ENCODE results near the gene MGLL.

Gene MGLL

DNA sequence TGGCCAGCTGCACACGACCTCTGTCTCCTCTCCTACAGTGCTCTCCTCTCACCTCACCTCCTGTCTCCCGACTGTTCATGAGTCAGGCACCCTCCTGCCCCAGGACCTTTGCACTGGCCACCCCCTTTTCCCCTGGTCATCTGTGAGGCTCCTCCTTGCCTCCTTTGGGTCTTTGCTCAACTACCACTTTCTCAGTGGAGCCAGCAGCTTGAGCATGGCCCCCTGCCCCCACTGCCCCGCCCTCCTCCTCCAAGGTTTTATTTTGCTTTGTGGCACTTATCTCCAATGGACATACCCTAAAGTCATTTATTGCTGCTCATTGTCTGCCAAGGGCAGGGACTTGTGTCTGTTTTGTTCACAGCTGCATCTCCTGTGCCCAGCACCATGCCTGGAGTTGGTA is 64.3 kb downstream of the MGLL start:
- DNase-seq (ENCODE audit: low read depth, low spot score), result no peak

DNA sequence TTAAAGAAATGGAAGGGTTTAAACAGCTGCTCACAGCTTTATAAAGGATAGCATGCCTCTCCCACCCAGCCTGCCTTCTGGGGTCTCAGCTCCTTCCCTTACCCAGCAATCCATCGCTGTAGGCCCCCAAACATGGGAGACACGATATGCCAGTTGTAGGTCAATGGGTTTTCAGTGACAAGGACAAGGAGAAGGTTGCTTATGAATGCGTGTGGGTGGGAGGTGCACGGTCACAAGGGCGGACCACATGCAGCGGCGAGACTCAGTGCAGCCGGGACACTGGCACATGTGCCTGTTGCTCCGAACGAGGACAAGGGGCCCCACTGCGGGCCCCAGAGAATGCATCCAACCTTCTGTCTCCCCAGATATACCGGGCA is 67.0 kb downstream of the MGLL start:
- no peak for DNase-seq (ENCODE audit: low read depth, low spot score)

DNA sequence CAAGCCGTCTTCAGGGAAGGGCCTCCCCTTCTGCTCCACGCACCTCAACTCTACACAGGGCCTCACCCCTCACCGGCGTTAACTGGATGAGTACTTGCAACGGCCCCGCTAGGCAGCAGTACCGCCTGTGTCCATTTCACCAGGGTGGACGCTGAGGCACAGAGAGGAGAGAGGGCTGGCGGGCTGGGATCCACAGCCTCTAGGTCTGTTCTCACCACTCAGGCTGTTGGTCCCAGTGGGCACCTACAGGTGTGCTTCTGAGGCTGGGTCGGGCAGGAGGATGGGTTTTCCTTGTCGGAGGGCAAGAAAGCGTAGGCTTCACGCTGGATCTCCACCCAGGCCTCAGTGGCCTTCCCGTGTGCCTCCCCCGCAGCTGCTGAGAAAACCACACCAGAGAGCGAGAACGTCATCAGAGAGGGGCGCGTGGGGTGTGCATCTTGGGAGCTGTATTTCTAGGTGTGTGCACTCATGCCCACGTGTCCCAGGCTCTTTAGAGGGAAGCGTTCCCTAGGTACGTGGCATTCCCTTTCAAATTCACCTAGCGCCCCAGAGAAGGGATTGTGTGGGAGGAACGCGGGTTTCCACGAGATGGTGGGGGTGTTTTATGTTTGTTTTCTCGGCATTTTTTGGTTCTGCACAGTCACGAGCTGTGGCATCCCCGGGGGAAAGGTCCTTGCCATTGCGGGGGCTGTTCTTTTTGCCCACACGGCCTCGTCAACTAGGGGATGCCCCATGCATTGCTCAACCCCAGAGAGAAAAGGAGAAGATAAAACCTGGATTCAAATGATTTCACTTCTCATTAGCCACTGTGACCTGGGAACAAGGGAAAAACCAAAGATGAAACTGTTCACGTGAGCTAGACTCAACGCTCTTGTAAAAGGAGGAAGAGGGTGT is 67.7 kb downstream of the MGLL start:
- no peak for DNase-seq (ENCODE audit: low read depth, low spot score)

DNA sequence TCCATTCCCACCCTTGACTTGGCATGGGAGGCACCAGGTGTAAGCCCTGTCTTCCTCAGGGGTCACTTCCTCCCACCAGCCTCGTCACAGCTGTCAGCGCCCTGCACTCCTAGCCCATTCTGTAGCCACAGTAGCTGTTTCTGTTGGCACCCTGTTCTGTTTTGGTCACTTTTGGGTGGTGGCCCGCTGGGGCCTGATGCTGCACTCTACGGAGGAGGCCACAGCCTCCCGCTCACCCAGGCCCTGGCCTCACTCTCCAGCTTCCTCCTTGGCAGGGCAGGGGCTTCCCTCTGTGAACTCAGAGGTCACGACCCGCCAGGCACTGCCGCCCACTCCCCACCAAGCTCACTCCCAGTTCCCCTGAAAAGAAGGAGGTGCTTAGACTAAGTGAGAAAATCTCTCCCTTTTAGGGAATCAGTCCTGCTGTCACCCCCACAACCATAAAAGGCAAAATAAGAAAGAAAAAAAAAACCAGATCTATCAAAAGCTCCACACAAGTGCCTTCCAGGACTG is 68.4 kb downstream of the MGLL start:
- DNase-seq (ENCODE audit: low read depth, low spot score), result no peak

DNA sequence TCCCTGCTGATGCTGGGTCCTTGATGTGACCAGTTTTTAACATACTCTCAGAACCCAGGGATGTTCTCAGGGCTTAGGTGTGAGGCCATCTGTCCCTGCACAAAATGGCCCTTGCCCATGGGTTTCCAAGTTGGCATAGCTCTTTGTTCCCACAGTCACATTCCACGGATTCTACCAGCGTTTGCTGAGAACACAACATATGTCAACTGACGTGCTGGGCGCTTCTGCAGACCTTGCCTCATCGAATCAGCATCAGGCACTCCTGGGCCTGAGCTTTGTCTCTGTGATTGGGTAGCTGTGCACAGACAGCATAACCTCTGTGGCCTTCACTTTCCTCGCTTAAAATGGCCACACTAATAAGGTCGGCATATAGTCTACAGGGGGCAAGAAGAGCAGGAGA is 69.0 kb downstream of the MGLL start:
- no peak for DNase-seq (ENCODE audit: low read depth, low spot score)

DNA sequence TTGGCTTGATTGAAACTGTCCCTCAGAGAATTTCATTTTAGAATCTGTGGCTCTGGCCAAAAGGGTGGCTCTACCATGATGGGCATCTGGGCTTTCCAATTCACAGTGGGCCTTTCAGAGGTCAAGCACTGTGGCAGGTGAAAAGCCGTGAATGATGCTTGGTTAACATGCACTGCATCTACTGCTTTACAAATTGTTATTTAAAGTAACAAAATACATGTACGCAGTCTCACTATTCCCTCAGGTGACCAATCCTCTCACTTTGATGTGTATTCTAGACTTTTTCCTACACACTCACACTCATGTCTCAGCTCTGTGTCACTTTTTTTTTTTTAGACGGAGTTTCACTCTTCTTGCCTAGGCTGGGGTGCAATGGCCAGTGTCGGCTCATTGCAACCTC is 70.5 kb downstream of the MGLL start:
- DNase-seq (ENCODE audit: low read depth, low spot score), result no peak

DNA sequence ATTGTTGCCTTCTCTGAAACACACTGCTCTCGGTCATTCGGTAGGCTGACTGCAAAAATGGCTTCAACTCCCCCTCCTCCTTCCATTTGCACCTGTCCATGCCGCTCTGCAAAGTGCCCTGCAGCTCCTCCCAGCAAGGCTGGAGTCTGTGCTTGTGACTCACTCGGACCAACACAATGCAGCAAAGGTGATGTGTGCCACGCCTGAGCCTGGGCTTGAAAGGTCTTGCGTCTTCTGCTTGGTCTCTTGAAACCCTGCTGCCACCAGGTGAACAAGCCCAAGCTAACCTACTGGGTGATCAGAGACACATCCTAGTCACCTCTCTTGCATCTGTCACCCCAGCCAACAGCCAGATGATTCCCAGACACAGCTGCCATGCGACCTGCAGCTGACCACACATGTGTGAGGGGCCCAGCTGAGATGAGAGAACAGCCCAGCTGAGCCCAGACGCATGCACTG is 71.1 kb downstream of the MGLL start:
- DNase-seq (ENCODE audit: low read depth, low spot score), result no peak

DNA sequence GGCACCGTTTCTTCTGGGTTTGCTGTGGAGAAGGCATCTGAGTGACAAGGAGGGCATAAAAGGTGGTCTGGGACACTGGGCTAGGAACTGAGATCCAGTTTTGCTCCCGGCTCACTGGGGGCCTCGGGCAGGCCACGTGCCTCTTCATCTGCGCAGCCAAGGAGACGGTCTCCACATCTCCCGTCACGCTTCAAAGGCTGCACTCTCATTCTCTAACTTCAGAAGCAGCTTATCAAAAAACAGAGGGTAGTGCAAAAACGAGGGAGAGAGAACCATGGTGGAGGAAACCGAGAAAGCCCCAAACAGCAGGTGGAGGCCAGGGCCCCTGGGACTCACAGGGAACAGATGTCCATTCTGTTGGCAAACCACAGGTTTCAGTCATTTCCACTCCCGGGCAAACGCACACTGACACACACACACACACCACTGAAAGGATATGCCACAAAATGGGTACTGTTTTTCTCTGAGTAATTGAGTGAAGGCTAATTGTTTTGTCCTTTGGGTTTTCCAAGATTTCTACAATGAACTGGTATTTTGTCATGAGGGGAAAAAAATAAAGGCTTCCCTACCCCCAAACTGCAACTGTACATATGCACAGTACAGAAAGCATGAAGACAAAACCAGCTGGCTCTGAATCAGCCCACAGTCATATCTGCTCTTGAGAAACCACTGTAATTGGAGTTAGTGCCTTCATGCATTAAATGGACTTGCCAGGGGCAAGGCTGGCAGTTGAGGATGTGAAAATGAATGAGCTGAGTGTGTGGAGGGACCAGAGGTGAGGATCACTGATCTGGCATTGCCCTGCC is 71.9 kb downstream of the MGLL start:
- no peak for DNase-seq (ENCODE audit: low read depth, low spot score)

DNA sequence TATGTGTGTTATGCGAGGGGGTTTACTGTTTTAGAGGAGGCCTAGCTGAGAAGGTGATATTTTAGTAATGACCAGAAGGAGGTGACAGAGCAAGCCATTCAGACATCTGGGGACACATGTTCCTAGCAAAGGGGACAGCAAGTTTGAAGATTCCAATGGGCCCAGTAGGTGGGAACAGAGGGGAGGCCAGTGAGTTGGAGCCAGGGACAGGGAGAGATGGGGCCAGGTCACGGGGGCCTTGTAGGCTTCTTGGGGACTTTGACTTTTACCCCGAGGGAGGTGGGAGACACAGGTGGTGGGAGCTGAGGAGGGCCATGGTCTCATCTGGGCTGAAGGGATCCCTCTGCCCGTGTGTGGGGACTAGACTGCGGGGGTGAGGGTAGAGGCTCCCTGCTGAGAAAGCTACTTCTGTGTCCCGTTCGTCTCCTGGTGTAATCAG is 72.5 kb downstream of the MGLL start:
- no peak for DNase-seq (ENCODE audit: low read depth, low spot score)

DNA sequence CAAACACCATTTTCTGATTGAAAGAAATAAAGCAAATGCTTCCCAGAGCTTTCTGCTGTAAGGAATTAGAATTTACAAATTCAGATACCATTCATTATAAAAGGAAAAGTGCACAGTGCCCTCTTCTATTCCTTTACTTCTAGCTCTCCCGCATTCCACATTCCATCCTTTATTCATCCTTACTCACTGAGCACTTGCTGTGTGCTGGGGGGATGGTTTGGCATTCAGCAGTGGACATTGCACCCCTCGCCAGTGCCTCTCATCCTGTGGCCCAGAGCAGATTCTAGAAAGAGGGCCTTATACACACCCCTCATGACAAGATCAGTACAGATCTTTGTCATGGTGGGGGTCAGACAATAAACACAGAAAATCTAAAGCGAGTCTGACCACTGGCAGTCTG is 73.0 kb downstream of the MGLL start:
- no peak for DNase-seq (ENCODE audit: low read depth, low spot score)

DNA sequence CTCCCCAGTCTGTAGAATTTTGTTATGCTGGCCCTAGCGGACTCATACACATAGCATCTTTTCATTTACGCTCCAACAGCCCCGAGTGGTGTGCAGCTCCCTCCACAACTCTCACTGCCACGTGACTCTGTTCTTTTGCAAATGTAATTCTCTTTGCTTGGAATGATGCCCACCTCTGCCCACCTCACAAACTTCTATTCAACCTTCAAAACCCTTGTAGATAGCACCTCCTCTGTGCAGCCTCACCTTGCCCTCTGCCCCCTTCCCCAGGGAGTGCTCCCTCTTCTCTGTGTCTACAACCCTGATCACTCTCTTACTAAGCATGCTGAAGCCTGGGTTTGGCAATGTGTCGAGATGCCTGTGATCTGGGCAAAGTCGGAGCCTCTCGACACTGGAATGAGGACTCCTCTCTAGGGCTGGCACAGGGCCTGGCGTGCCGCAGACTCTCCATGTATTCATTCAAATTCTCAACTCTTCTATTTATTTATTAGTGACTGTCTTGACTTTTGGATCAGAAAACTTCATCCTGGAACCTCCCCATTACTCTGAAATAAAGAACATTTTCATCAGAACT is 73.5 kb downstream of the MGLL start:
- DNase-seq (ENCODE audit: low read depth, low spot score), result no peak

DNA sequence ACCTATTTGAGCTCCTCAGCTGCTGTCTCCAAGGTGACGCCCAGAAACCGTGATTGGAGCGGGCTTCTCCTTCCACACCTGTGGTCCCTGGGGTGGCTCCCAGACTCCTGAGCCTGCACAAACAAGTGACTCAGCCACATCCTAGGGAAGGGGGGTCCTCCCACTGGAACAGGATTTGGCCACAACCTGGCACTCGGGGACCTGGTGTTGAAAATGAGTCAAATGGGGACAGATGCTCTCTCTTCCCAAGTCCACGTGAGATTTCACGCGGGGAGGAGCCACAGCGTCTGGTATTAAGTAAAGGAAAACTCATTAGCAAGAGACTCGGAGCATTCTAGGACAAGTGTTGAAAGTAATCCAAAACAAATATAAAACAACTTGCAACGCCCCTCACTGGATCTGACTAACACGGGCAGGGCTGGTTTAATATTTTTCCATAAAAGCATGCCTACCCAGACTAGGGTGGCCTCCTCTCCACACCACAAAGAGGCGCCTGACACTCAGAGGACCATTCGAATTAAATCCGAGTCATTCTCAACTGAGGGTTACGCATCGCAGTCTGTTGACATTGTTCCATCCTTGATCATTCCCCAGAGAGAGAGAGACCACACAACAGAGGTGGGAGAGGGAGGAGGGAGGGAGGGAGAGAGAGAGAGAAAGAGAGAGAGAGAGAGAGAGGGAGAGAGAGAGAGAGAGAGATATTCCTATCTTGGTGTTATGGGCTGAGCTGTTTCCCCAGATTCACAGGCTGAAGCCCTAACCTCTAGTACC is 74.4 kb downstream of the MGLL start:
- no peak for DNase-seq (ENCODE audit: low read depth, low spot score)

DNA sequence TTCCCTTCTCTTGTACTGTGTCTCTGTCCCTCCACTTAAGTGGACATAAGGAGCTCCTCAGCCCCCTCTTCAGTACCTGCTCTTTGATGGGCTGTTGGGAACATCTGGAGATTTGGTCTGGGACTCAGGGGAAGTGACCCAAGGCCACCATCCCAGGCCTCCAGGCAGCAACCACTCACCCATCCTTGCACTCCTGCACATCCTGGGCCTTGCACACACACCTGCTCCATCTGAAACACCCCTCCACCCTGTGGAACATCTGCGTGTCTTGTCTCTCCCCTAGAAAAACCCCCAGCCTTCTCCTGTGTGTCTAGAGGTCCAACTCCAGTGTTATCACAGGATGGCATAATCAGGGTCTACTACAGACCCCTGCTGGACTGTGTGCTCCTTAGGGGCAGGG is 75.2 kb downstream of the MGLL start:
- no peak for DNase-seq (ENCODE audit: low read depth, low spot score)

DNA sequence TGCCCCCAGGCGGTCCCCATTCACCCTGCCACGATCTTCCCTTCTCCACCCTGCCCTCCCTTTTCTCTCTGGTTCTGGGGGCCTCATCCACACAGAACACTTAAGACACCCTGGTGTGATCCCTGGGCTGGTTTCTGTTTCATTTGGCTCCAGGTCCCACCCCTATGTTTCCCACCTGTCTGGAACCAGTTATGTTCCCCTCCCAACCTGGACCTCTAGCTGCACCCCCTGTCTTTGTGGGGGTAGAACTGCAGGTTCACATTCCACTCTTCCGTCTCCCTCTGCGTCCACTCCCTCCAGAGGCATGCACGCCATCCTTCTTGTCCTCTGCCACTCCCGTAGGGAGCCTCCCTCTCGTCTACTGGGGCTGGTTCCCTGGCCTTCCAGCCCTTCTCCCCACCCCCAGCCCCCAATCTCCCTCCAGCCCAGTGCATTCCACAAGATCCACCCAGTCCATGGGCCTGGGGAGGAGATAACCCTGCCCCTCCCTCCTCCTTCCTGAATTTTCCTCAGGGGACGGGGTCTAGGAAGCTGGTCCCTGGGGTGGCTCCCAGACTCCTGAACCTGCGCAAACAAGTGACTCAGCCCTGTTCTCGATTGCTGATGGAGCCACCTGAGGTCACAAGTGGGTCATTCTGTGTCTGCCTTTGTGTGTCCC is 75.8 kb downstream of the MGLL start:
- no peak for DNase-seq (ENCODE audit: low read depth, low spot score)

DNA sequence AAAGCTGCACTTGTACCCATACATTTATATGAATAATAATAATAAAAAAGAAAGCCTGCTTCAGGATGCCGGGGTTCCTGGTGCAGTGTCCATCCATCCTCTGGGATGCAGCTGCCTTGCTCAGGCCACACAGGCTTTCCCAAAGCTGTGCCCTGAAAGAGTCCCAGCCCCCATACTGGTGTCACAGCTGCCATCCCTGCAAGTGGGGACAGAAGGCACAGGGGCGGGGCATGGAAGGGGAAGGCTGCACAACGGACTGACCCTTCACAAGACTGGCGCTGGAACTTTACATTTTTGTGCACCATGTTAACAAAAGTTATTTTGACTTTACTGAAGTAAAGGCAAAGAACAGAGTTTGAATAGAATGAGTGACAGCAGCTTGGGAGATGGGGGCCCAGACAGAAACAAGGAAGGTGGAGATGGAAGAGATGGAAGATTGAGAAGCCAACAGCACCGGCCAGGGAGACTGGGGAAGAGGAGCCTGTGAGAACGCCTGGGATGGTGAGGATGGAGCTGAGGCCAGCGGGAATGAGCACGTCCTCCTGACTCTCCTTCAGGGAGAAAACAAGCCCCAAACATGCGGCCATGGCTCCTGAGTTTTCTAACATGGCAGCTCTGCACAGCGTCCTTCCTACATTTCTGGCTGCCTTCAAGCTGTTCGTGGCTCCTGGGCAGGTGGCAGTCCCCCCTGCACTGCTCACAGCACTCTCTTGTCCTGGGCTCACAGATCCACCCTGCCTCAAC is 76.5 kb downstream of the MGLL start:
- DNase-seq (ENCODE audit: low read depth, low spot score), result no peak

DNA sequence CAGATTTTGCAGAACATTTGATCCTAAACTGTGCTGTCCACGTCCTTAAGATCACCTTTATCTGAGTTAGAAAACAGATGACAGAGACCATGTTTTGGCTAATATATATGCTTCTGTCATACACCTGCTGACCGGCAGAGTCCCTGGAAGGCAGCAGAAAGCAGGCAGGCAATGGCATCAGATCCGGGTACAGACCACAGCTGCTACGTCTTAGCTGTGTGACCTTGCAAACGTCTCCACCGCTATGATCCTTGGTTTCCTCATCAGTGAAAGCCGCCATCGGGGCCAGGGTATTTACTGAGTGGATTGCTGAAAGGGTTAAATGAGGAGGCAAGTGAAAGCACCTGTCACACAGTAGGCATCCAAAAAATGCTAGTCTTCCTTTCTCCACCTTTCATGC is 77.4 kb downstream of the MGLL start:
- DNase-seq (ENCODE audit: low read depth, low spot score), result no peak

DNA sequence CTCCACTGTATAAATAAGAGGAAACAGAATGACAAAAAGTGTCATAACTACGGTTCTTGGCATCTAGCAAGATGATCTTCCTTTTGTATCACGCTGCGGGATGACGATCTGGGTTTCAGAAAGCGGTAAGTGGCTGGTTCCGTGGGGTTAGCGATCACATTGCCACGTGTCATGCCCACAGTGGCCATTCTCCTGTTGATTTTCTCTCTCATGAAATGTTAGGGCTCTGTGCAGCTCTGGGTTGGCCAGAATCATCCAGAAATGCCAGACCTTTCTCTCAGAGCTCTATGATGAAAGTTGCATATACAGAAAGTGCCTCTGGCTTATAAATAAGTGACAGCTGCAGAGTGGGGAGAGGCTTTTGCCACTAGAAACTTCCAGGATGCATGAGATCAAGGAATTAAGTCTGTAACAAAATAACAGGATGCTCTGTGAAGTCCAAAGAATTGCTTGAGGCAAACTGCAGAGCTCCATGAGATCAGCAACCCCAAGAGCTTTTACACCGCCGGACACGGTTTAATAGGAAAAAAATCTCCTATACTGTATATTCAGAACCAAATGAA is 78.0 kb downstream of the MGLL start:
- DNase-seq (ENCODE audit: low read depth, low spot score), result no peak

DNA sequence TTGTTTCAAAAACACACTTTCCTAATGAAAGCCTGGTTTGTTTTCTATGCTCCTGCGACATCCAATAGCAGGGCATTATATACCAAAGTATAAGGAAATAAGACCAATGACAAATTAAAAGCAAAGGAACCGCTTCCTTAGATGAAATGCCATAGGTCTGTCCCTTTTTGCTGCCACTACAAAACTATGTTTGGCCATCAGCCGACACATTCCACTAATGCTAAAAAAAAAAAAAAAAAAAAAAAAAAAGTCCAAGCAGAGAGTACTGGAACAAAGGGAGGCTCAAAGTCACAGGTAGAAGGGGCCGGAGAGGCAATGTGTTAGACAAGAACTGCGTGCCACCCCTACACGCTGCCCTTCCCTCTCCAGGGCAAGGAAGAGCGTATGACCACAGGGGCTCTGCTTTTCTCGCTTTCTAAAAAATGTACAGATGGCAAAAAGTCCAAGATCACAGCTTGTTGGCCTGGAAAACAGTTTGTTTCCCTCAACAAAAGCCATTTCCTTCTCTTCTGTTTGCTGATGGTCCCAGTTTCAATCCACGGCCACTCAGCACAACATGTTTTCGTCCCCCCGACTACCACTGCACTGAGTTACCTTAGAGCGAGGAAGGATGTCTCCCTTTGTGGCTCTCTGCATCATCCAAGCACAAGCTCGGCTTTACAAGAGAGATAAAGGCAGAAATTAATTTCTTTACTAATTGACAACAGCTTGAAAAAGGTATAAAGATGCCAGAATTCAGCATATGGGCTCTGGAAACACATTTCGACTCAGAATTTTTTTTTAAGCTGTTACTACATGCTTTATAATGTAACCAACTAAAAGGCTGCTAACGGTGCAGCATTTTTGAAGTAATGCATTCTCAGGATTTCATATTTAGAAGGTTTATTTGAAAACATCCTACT is 78.7 kb downstream of the MGLL start:
- no peak for DNase-seq (ENCODE audit: low read depth, low spot score)

DNA sequence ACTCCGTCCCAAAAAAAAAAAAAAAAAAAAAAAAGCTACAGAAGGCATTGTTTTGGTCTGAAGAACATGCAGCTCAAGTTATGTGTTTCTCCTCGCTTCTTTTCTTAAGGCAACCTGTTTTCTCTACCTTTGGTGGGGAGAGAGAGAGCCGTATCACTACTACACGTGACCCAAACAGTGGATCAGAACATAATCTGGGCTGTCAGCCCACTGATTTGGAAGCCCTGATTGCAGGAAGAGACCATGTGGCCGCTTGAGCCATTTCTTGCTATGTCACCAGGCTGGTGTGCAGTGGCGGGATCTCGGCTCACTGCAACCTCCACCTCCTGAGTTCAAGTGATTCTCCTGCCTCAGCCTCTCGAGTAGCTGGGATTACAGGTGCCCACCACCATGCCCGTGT is 79.7 kb downstream of the MGLL start:
- no peak for DNase-seq (ENCODE audit: low read depth, low spot score)
